RKO (cell line): ENCODE data around the gene C9orf78.

Experiments used
- DNase-seq: peaks from one replicate; pipeline ENCODE4 v3.0.0-alpha.2; 2016; ENCODE audit warnings: low spot score

C9orf78 gene

DNA sequence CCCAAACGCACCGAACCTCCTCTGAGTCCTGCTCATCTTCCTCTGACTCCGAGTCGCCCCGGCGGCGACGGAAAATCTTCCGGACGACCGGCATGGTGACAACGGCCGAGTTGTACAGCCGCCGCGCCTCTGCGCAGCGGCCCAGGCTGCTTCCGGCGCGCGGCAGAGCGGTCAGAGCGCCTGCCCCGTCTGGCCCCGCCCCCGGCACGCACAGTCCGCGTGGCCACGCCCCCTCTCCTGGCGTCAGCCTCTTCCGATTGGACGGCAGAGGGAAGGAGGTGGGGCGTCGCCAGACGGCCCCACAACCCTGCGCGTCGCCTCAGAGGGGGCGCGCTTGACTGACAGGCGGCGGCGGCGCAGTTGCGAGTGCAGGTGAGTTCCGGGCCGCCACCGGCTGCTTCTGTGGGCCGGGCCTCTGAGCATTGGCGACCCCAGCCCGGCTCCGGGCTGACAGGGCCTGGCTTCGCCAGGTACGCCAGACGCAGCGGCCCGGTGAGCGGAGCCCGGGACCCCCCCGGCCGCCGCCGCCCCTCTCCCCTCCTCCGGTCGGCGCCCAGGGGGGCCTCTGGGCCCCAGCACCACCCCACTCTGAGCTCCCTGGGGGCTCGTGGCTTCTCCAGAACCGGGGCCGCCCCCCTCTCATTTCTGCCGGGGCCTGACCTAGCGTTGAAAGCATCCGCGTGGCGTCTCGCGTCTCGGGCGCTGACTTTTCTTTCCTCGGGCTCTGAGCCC, at the start of gene C9orf78, which contains the start of gene USP20:
Gene C9orf78 (minus strand): TSS at position 148 of the 732 bp plus-strand sequence. CDS start 54 bp downstream, at position 94.
Gene USP20 (plus strand): TSS at position 331 of the 732 bp plus-strand sequence. CDS start 17,098 bp downstream, outside the sequence.
- peak; percentile 99 for DNase-seq

DNA sequence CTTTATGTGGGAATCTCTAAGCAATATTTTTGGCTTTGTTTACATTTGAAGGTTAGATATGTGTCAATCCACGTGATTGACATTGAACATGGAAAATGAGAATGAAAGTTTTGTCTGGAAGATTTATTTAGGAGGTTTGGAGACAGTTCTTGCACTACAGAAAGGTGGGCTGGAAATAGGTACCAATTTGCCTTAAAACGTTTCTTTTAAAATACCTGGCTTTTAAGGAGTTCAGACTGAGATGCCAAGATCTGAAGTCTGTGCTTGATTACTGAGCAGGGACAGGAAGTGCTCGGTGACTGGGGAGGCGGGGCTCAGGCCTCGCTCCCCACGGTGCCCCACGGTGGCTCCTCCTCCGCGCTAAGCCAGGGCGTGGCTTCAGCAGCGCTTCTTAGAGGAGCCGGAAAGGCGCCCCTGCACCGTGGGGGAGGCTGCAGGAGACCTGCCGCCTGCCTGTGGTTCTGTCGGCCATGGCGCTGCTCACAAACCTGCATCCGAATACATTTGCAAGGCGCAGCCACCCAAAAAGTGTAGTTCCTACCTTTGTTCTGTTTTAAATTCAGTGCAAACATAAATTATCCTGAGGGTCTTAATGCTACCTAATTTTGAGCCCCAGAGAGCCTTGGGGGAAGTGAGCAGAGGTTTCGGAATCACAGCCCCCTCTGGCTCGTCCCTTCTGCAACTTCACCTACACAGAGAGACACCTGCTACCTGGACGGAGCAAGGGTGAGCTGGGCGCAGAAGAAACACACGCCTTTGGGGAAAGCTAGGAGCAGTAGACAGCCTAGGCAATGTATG, 49.3 kb upstream of the C9orf78 start:
- DNase-seq, result peak; percentile 83

- DNase-seq, result no peak
Observed at GRCh38 chr9:129881547-129882324, 46.7 kb upstream of the C9orf78 start.

DNA sequence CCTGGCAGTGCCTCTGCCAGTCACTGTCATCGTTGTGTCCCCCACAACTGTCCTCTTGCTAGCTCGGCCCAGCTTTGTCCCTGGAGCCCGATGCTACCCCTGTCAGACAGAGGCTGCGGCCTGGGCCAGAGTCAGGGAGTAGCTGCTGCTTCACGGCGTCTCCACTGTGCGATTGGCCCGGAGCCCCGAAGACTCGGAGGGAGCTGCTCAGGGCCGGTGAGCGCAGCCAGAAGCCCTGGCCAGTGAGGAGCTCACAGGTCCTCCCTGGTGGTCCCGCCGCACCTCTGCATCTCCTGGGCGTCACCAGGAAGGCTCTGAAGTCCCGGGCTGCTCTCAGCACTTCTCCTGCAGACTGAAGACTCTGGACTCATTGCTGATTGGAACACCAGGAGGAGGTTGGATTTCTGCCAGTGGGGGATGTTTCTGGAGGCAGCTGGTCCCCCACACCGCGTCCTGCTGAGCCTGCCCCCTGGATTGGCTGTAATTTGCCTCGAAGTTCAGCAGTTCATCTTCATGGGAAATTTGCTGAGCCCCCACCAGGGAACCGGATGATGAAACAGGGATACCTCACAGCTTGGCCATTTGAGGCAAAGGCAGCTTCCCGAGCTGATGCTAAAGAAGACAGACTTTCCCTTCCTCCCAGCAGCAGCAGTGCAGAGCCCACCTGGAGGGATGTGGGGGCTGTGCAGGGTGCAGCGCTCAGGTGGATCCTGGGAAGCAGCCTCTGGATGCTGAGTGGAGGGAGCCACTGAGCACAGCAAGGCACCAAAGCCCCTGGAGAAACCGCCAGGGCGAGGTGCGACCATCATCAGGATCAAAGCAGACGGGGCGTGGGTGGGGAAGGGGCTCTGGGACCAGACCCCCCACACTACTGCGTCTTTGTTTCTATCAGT, 45.8 kb upstream of the C9orf78 start:
- no peak for DNase-seq

GRCh38 chr9:129879991-129880653, 45.0 kb upstream of the C9orf78 start:
- DNase-seq, result no peak

GRCh38 chr9:129879103-129879699, 44.1 kb upstream of the C9orf78 start:
- DNase-seq, result no peak

DNA sequence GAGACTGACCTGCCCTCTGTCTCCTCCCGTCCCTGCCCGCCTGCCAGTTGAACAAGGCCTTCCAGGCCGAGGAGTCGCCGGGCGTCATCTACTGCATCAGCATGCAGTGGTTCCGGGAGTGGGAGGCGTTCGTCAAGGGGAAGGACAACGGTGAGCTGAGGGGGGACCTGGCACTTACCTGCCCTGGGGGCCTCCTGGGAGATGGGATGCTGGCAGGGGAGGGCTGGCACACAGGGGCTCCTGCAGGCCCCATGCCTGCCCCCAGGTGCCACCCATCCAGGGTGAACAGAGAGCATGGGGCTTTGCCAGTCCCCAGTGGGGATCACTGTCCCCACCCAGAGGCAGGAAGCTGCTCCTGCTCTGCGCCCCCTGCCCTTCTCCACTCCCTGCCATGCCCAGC, 43.2 kb upstream of the C9orf78 start:
- DNase-seq, result no peak

- DNase-seq, result no peak
Observed at GRCh38 chr9:129876815-129877214, 41.7 kb upstream of the C9orf78 start.

- DNase-seq, result peak; percentile 52
Observed at GRCh38 chr9:129875687-129876395, 40.8 kb upstream of the C9orf78 start.

DNA sequence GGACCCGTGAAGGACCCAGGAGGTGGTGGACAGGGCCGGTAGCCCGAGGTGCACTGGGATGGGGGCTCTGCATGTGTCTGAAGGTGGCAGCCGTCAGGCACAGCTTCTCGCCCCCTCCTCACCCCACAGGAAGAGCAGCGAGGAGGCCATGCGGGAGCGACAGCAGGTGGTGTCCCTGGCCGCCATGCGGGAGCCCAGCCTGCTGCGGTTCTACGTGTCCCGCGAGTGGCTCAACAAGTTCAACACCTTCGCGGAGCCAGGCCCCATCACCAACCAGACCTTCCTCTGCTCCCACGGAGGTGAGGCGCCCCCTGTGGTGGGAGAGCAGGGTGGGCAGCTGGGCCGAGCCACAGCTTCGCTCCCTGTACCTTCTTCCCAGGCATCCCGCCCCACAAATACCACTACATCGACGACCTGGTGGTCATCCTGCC, 40.1 kb upstream of the C9orf78 start:
- no peak for DNase-seq

GRCh38 chr9:129874261-129875101, 39.4 kb upstream of the C9orf78 start:
- DNase-seq, result no peak

DNA sequence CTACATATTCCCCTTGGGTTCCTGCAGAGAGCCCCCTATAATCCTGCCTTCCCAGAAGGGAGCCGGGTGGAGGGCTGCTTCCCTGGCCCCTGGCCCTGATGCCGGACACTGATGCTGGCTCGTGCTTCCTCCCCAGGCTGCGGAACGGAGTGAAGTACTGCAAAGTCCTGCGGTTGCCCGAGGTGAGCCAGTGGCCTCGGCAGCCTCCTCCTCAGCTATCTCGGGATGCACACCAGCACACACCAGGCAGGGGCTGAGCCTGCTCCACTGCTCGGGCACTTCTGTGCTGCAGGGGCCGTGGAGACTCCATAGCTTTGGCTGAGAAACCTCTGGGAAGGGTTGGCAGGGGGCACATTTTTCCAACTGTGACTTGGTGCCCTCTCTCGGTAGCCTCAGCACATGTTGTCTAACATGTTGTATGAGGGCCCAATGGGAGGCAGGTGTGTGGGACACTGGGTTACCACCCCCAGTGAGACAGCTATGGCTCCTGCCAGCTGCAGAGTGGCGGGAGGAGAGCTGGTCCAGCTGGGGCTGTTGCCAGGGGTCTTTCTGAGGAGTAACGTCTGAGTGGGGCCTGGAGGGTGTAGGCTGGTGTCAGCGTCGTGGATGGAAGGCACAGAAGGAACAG, 38.6 kb upstream of the C9orf78 start:
- DNase-seq, result no peak

DNA sequence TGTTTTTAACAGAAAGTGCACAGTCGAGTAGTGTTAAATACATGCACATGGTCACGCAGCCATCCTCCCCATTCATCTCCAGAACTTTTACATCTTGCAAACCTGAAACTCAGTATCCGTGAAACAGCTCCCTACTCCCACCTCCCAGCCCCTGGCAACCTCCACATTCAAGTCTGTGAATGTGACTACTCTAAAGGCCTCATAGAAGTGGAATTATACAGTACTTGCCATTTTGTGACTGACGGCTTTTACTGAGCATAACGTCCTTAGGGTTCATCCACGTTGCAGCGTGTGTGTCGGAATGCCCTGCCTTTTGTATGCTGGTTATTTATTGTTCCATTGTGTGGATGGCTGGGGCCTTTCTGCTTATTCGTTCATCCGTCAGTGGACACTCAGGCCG, 36.0 kb upstream of the C9orf78 start:
- no peak for DNase-seq

DNA sequence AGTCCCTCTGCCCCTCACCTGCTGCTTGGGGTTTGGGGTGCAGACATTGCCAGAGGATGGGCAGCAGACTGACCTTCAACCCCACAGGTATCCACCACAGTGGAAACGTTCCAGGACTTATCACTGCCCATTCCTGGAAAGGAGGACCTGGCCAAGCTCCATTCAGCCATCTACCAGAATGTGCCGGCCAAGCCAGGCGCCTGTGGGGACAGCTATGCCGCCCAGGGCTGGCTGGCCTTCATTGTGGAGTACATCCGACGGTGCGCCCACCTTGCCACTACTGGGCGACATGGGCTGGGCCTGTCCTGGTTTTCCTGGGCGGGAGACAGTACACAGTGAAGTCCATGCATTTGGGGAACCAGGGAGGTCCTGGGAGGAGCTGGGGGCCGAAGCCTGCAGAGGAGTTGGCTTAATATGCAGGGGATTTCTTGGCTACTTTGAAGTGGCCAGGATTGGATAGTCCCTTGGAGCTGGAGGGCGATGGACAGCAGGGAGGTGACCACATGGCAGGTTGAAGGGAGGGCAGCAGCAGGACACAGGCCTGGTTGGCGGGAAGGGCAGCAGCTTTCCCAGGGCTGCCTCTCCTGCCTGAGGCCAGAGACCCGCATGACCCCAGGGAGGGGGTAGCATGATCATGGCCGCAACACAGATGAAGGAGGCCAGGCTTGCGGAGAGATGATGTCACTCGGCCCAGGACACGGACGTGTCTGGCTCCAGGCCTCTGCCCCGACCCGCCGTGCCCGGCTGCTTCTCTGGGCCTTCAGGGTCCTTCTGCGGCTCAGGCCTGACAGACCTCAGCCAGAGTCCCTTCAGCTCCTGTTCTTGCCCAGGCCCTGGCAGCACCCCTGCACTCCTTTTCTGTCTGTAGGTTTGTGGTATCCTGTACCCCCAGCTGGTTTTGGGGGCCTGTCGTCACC, 34.8 kb upstream of the C9orf78 start:
- DNase-seq, result no peak

DNA sequence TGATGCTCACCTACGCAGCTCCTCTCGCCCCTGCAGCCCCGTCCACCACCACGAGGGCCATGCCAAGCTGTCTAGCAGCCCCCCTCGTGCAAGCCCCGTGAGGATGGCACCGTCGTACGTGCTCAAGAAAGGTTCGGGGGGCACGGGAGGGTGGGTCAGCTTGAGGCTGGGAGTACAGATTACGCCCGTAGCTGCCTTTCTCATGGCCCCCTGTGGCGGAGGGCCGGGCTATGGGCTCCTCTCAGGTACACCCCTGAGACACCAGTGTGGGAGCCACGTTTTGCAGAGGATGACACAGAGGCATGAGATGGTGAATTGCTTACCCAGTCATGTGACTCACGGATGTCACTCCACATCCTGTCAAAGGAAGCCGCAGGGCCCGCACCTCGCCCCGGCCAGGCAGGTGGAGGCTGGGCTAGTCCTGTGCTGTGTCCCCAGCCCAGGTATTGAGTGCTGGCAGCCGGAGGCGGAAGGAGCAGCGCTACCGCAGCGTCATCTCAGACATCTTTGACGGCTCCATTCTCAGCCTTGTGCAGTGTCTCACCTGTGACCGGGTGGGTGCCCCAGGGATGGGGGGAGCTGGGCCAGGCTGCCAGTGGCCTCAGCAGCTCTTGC, 33.9 kb upstream of the C9orf78 start:
- DNase-seq, result peak; percentile 34

DNA sequence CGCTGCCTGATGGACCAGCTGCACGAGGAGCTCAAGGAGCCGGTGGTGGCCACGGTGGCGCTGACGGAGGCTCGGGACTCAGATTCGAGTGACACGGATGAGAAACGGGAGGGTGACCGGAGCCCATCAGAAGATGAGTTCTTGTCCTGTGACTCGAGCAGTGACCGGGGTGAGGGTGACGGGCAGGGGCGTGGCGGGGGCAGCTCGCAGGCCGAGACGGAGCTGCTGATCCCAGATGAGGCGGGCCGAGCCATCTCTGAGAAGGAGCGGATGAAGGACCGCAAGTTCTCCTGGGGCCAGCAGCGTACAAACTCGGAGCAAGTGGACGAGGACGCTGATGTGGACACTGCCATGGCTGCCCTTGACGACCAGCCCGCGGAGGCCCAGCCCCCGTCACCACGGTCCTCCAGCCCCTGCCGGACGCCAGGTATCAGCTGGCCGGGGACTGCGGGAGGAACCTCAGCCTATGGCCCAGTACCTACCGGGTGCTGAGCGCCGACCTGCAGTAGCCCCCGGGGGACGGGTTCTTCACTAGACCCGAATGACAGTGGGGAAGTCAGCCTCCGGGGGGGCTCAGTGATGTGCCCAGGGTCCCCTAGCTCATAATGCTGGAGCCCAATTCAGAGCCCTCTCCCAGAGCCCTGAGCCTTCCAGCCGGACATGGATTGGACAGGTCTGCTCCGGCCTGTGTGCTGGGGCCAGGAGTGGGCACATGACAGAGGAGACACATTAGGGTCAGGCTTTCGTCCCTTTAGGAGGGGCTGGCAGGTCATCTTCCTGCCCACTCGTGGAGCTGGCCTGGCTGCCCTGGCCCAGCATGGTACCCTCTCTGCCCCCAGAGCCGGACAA, 33.2 kb upstream of the C9orf78 start:
- DNase-seq, result no peak
